Stimulated activated CD4-positive, alpha-beta T cell treated with anti-CD3 and anti-CD28 coated beads, Interleukin-4, amount 100 ng/mL, for 1 hour (primary cell): ENCODE results near the gene ERBB2.
A peak's percentile ranks its signal among the peaks of the same experiment; 100 is the strongest.

Experiments used
- DNase-seq: peaks from one replicate; pipeline ENCODE4 v3.0.0-alpha.2; 2020

The ERBB2 gene

DNA sequence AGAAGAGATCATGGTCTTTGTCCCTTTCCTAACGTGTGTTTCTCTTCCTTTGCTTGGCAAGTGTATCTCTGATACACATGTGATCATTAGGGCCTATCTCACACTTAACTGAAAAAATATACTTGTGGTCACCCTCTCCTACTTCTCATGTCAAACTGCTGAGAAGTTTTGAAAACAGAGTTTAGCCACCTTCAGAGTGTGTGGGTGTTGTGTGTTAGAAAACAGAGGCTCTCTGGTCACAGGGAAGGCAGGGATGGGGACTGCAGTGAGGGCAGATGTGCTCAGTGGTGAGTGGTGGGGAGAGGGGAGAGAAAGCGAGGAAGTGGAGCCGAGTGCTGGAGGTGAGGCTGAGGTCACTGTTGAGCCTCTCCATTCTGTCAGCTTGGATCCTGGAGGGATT is 67.3 kb downstream of the ERBB2 start:
- no peak for DNase-seq

DNA sequence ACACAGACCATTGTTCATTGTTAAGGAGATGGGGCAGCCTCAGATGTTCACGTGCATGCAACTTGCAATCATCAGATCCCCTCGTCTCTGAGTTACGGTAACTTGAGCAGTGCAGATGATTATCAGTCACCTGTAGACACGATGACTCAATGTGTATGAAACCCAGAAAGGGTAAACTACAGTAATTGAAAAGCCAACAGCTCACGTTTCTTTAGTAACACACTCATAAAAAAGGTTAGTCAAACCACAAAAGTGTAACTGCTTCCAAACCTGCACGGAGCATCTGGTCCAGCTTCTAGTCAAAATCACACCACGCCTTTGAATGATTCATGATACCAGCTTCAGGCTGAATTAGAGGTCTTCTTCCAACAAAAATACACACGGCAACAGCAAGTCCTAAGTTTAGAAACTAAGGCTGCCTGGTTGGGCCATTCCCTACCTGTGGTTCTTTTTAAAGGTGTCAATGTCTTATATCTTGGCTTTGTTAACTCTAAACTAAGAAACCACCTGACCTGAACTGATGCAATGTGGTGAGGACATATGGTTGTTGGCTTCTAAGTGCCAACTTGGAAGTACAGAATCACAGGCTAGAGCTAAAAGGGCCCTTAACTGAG is 70.2 kb downstream of the ERBB2 start:
- DNase-seq, result peak; percentile 39

DNA sequence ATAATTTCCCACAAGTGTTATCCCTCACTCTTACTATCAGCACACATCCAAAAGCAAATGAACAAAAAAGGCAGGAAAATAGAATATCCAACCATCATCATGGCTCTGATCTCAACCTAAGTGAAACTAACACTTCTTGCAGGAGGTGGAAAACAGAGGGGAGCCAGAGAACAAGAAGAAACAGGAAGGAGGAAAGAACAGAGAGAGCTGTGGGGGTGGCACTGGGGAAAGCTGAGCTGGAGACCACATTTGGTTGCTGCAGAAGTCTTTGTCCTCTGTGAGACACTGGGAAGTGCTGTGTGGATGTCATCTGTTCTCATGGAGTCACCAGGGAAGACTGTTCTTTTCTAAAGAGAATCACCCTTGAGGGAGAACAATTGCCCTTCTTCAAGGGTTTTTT is 72.6 kb downstream of the ERBB2 start:
- no peak for DNase-seq

DNA sequence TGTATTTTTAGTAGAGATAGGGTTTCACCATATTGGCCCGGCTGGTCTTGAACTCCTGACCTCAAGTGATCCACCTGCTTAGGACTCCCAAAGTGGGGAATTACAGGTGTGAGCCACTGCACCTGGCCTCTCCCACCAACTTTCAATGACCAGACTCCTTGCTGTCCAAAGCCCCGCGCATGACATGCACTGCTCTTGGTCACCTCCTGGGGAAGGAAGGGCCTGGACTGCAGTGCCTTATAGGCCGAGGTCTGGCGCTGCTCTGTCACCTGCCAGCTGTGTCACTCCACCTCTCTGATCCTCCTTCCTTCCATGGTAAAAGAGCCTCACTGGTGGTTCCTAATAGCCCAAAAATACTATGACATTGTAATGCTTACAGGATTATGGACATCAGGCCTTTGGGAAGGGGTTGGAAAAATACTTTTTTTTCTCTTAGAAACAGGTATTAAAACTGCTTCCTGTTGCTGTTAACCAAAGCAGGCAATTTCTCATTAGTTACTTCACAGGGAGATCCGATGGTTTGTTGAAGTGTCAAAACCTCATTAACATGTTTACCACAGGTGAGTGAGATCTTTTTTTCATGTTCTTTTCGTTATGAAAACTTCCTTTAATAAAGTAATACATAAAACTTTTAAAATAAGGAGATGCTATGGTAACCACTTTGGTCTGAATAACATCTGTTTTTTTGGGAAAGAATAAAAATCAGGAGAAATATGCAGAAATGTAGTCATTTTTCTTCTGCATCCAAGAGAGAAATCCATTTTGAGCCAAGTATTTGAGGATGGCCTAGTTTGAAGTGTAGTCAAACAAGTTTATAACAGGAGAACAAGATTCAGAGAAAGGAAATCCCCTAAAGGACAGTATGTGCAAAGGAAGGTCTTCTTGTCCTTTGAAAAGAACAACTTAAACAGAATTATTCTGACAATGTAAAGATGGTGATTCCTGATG is 73.4 kb downstream of the ERBB2 start:
- DNase-seq, result no peak

DNA sequence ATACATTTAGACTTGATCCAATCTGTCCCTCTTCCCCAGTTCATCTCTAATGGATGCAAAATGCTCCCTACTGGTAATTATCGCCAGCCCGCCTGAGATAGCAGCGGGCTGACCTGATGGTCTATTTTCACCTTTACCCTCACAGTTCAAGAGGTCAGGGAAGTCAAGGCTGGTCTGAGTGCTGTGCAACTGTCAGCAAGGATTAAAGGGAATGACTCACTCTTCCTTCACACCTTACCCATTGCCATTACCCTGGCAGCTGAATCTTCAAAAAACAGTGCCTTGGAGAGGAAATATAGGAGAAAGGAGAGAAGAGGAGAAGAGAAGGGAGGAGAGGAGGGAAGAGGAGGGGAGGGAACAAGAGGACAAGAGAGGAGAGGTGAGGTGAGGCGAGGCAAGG is 74.2 kb downstream of the ERBB2 start:
- no peak for DNase-seq

DNA sequence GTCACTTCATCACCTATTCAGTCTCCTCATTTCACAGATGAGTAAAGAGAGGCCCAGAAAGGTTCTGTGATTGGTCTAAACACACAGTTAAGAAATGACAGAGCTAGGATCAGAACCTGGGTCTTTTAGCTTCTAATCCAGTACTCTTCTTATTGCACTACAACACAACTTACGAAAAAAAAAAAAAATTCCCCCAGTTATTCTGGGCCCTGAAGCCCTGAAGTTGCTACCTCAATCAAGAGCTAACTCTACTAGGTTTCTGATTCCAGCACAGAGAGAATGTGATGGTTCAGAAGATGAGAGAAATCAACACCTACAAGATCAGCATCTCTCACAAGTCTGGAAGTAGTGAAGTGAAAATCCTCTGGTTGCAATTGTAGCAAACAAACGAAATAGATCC is 75.2 kb downstream of the ERBB2 start:
- no peak for DNase-seq

DNA sequence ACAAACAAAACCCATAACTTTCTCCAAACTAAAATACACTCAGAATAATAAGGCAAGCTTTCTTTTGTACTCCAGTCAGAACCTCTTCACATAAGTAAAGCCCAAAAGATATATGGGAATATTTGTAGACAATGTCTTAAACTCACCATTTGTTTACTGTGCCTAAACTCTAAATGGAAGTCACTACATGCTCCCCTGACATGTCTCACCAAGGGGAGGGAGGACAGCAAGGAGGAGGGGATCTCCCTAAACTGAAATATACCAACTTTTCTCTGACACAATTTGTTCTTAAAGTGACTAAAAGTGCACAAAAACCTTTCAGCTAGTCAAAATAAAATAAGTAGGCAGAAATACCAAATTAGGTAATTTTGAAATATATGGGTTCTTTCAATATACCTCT is 76.4 kb downstream of the ERBB2 start:
- no peak for DNase-seq

DNA sequence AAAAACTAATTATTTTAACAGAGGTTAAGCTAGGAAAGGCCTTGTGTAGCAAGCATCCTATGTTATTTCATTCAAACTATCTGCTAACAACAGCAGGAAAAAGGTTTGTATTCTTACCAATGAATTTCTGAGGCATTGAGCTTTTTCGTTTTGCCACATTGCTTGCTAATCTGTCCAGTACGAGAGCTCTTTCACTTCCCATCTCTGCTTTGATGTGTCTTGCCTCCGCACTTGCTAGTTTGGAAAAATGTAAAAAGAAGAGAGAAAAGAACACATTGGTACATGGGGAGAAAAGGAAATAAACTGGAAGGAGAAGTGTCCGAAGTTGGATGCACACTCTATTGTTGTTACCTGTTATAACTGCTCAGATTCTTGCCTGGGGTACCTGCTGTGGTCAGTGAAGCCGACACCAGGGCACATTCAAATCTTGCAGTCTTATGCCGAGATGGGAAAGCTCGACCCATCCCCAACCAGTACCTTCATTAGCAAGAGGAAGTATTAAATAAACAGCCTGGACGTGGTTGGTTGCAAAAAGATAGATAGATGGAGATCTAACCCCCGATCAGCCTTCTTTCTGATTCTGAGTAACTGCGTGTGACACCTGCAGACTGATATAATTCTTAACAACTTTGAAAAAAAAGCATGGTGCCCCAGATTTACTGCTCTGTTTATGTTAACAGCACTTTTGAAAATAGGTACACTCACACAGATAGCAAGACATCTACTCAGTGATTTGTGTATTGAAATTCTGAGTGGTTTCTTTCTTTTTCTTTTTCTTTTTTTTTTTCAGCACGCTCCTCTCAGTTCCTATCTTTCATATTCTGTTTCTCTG is 77.9 kb downstream of the ERBB2 start:
- DNase-seq, result no peak
